Glomerular endothelial cell (primary cell): ENCODE measurements around the gene EN2. TPM values are rescaled to one million over a fixed set of nuclear protein-coding genes. Genes with fewer than 3 reads are reported as not detected.

Experiments used
- DNase-seq: peaks from one replicate; pipeline ENCODE4 v3.0.0-alpha.2; 2011; ENCODE audit warnings: low read depth, low spot score; ENCODE audit errors: extremely low read depth
- total RNA-seq: library from RNA; depleted of rRNA; stranded (reverse); fragments of >200 nt; gene quantifications from 2 replicates; pipeline ENCODE4 v1.2.3, GENCODE V29; 2015

EN2 gene
- total RNA-seq, 1 donor from 2014 or later = not detected

- DNase-seq = no peak
Measured at GRCh38 chr7:155462163-155462735, 4.3 kb downstream of the EN2 start.

- no peak for DNase-seq
Measured at GRCh38 chr7:155463114-155463811, 5.3 kb downstream of the EN2 start.

DNA sequence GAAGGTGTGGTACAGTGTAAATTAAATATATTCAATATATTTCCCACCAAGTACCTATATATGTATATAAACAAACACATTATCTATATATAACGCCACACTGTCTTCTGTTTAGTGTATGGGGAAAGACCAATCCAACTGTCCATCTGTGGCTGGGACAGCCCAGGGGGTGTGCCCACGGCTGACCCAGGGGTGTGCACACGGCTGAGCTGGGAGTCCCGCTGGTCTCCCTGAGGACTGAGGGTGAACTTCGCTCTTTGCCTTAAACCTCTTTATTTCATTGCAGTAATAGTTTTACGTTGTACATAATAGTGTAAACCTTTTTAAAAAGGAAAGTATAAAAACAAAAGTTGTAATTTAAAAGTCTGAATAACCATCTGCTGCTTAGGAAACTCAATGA lies 6.3 kb downstream of the EN2 start:
- no peak for DNase-seq

DNA sequence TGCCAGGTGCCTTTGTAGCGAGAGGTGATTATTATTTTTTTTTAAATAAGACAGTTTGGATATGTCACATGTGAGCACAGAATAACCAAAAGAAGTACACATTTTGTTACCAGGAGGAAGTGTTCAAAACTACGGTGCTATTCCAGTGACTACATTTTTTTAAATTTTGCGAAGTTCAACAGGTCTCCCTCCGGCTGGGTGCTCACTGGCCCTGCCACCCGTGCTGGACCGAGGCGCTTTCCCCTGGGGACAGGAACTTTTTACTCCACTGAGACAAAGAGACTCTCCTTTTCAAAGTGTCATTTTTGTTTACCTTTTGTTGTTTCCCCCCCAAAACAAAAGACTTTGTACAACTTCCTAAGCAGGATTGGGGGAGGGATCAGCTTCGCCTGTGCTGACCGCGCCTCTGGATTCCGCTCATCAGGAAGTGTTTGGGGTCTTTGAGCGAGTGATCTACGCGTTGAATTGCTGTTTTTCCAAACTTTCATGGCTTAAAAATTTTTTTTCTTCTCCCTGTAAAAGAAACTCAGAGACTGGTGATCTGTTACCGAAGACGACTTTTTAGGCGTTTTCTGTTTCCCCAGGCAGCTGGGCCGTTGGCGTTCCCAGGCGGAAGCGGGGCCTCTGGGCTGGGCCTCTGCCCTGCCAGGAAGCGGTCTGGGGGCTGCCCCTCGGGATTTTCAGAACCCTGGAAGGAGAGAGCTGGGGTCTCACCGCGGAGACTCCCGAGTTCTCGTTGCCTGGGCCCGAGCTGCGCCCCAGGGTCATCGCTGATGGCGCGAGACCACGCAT lies 7.2 kb downstream of the EN2 start:
- DNase-seq = no peak

GRCh38 chr7:155465761-155466141 lies 7.8 kb downstream of the EN2 start:
- DNase-seq = no peak

- no peak for DNase-seq
Measured at GRCh38 chr7:155466142-155466813, 8.3 kb downstream of the EN2 start.

GRCh38 chr7:155466814-155467733 lies 9.1 kb downstream of the EN2 start:
- no peak for DNase-seq

- no peak for DNase-seq
Measured at GRCh38 chr7:155467846-155468784, 10.2 kb downstream of the EN2 start.

DNA sequence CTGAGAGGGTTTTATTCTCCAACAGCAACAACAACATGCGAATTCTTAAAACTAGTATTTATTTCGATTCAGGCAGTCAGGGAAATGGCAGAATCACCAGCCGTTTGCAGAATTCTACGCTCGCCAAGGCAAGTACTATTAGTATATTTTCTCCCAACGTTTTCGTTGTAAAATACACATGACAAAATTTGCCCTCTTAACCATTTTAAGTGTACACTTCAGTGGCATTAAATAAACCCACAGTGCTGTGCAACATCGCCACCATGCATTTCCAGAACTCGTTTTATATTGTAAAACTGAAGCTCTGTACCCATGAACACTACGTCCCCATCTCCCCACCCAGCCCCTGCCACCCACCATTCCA lies 10.8 kb downstream of the EN2 start:
- DNase-seq = no peak

- no peak for DNase-seq
Measured at GRCh38 chr7:155469311-155470185, 11.6 kb downstream of the EN2 start.

- no peak for DNase-seq
Measured at GRCh38 chr7:155470186-155470487, 12.2 kb downstream of the EN2 start.

GRCh38 chr7:155470686-155471638 lies 13.0 kb downstream of the EN2 start:
- no peak for DNase-seq

GRCh38 chr7:155471718-155472117 lies 13.8 kb downstream of the EN2 start:
- no peak for DNase-seq

GRCh38 chr7:155477476-155477875 lies 19.5 kb downstream of the EN2 start:
- DNase-seq = no peak

DNA sequence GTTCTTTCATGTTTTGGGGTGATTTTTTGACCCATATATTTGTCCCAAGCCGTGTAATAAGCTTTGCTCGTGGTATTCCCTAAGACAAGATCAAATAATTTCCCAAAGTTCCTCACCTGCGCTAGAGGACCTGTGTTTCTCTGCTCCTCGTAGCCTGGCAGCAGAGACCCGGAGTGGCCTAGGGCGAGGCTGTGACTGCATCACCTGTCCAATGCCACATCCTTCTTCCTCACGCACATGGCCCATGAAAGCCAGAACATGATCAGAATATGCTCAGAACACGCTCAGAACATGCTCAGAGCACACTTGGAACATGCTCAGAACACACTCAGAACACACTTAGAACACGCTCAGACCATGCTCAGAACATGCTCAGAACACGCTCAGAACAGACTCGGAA lies 23.8 kb downstream of the EN2 start:
- no peak for DNase-seq

DNA sequence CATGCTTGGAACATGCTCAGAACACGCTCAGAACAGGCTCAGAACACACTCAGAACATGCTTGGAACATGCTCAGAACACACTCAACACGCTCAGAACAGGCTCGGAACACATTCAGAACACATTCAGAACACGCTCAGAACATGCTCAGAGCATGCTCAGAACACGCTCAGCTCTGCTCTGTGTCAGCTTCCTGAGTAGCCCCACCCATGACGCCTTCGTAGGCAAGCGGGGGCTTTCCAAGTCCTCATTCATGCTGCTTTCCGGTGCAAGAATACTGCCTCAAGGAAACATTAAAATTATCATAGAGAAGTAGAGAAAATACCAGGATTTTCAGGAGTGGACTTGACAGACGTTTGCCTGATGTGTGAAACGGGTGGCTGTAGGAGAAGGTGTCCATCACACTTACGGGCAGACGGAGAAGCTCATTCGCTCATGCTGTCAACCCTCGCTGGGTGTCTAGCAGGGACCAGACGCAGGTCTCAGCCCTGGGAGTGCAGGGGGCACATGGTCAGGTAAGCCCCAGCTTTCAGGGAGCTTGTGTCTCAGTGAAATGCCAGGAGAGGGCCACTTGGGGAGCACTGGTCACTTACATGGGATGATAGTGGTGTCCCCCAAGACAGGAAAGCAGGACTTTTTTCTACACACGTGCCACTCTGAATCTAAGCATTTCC lies 24.7 kb downstream of the EN2 start:
- DNase-seq = no peak

DNA sequence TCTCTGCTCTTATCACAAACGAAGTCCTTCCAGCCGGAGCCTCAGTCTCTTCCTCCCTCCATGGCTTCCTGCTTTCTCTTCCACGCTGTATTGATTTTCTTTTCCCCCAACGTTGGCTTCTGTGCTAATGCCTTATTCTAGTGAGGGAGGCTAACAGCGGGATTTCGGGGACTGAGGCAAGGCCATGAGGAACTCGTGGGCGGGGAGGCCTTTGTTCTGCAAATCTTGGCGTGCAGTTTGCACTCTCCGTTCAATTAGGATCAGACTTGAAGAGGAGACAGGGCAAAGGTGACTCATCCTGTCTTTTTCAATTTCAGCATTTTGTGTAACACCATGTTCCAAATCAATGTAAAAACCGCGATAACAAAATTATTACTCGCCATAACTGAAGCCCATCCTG lies 25.3 kb downstream of the EN2 start:
- DNase-seq = no peak
